ENCODE data around the gene RIPPLY3. TPM values are rescaled to one million over a fixed set of nuclear protein-coding genes. Genes with fewer than 3 reads are reported as not detected.

Gene RIPPLY3
- total and polyA plus RNA-seq, 2 donors (not counting 1 experiment from before 2014, with no cell fraction given), result not detected

DNA sequence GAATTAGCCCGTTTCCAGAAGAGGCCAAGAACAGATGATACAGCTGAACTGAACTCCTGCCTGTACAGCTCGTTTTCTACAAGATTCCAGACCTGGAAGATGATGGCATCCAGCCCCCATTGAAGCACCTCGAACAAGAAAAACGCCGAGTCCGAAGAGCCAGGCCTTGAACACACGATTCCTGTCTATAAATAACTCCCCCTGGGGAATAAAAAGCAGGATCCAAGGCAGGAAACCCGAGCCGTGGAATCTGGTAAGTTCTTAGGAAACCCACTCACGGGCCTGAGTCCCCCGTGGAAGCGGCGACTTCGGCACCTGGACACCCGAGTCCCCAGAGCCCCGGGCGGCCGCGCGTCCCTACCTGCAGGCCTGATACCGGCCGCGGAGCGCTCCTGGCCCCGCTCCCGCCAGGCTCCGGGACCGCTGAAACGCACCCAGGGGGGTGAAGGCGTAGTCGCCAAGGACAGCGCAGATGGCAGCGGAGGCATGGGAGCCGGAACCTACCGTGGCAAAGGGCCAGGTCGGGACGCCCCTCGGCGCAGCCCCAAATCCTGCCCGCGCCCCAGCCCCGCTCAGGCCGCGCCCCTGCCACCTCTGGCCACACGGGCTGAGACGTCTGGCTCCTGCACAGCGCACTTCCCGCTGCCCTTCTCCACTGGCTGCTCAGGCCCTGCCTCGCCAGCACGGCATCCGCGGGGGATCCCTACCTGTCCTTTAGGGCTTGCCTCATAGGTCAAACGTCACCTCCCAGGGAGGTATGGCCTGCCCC, 26.0 kb upstream of the RIPPLY3 start:
- H2AFZ ChIP-seq (ENCODE audit: insufficient read depth, low read depth, low read length, poor library complexity, severe bottlenecking), result peak overlapping the region; percentile 68
- H3K9ac ChIP-seq (ENCODE audit: low read length), result peak overlapping the region; percentile 62
- Mint-ChIP-seq H3K4me1 (peaks cover 24% of the 10 kb centered on the region), H3K27me3 (peaks cover 3% of the 10 kb centered on the region), H3K4me3 (peak overlapping the region; percentile 88), H3K9me3 (ENCODE audit: insufficient read depth) (no peaks in the 10 kb centered on the region), H3K27ac (peak overlapping the region; percentile 61)
- no peaks in the 10 kb centered on the region for H3K79me2 ChIP-seq (ENCODE audit: control insufficient read depth, insufficient read depth, low read length)
- H4K20me1 ChIP-seq (ENCODE audit: control insufficient read depth, insufficient read depth, low read length, poor library complexity, severe bottlenecking), result no peaks in the 10 kb centered on the region
- ChIA-PET POLR2A (interaction anchor here (0.6 kb wide), 1 partner anchor 553 kb away, joined by 3 read pairs; no protein-coding TSS in a partner anchor), CTCF (interaction anchor here (0.7 to 2.5 kb wide), 5 partner anchors 10 to 1751 kb away, joined by 3 to 26 read pairs (median 4); no protein-coding TSS in a partner anchor)
- H3K27ac ChIP-seq (ENCODE audit: low read length in 2 of 2), result no peak overlapping the region
- peaks cover 16 to 22% of the 10 kb centered on the region in 2 donors for H3K4me1 ChIP-seq (ENCODE audit: control insufficient read depth in 2 of 2, insufficient read depth in 2 of 2, low read length in 2 of 2)
- TF ChIP-seq CTCF (IDR thresholded peaks at IDR 0.05) (no peak), EZH2 (IDR thresholded peaks at IDR 0.05; ENCODE audit: borderline replicate concordance, insufficient read depth, low read depth, low read length, poor library complexity, severe bottlenecking) (no peak)
- H3K27me3 ChIP-seq (replicated peaks in 1 of 4; ENCODE audit: control extremely low read depth in 1 of 4, control insufficient read depth in 3 of 4, insufficient read depth in 4 of 4, low read length in 3 of 4), result peaks cover 0 to 13% (median 5%) of the 10 kb centered on the region in 4 experiments
- no peaks in the 10 kb centered on the region for H3K36me3 ChIP-seq (replicated peaks in 1 of 2; ENCODE audit: control extremely low read depth in 1 of 2, control insufficient read depth in 1 of 2, extremely low read depth in 1 of 2, insufficient read depth in 2 of 2, low read length in 1 of 2)
- peak overlapping the region in 4 of 5 experiments; percentile 29 to 56 (median 36) for H3K4me3 ChIP-seq (ENCODE audit: control extremely low read depth in 1 of 5, extremely low read depth in 1 of 5, insufficient read depth in 1 of 5, low read depth in 2 of 5, low read length in 4 of 5)
- H3K9me3 ChIP-seq (ENCODE audit: control extremely low read depth in 1 of 3, control insufficient read depth in 2 of 3, insufficient read depth in 1 of 3, low read length in 2 of 3), result no peaks in the 10 kb centered on the region
- intact Hi-C loops (cut with micrococcal nuclease), result no loop called here
- peak overlapping the region; percentile 78 for H3K4me2 ChIP-seq (replicated peaks; ENCODE audit: low read depth, low read length, poor library complexity, severe bottlenecking)
- peak; percentile 41 for DNase-seq
- 10% methylated on average over 53 of the region's 53 CpGs for WGBS (ENCODE audit: insufficient coverage)
- ATAC-seq (ENCODE audit: low read depth), result peak; percentile 46

DNA sequence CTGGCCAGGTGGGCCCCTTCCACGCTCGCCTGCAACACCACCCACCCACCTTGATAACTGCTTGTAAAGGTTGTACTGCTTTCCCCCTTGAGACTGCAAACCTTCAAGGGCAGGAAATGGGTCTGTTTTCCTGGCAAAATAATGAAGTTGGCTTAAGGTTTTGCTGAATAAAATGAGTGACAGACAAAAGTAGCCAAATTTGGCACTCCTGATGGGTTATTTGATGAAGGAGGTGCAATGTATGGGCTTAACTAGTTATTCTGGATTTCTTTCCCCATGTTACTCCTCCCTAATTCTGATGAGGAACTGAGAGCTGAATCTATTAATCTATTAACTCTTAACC, 25.5 kb upstream of the RIPPLY3 start:
- Histone ChIP-seq H3K4me1 (ENCODE audit: control insufficient read depth in 2 of 2, insufficient read depth in 2 of 2, low read length in 2 of 2) (peaks cover 16 to 22% of the 10 kb centered on the region in 2 donors), H3K27me3 (replicated peaks in 1 of 4; ENCODE audit: control extremely low read depth in 1 of 4, control insufficient read depth in 3 of 4, insufficient read depth in 4 of 4, low read length in 3 of 4) (peaks cover 0 to 13% (median 5%) of the 10 kb centered on the region in 4 experiments), H2AFZ (ENCODE audit: insufficient read depth, low read depth, low read length, poor library complexity, severe bottlenecking) (peak overlapping the region; percentile 68), H4K20me1 (ENCODE audit: control insufficient read depth, insufficient read depth, low read length, poor library complexity, severe bottlenecking) (no peaks in the 10 kb centered on the region), H3K4me2 (replicated peaks; ENCODE audit: low read depth, low read length, poor library complexity, severe bottlenecking) (peak overlapping the region; percentile 78), H3K9ac (ENCODE audit: low read length) (peak overlapping the region; percentile 62), H3K9me3 (ENCODE audit: control extremely low read depth in 1 of 3, control insufficient read depth in 2 of 3, insufficient read depth in 1 of 3, low read length in 2 of 3) (no peaks in the 10 kb centered on the region), H3K27ac (ENCODE audit: low read length in 2 of 2) (no peak overlapping the region), H3K36me3 (replicated peaks in 1 of 2; ENCODE audit: control extremely low read depth in 1 of 2, control insufficient read depth in 1 of 2, extremely low read depth in 1 of 2, insufficient read depth in 2 of 2, low read length in 1 of 2) (no peaks in the 10 kb centered on the region), H3K79me2 (ENCODE audit: control insufficient read depth, insufficient read depth, low read length) (no peaks in the 10 kb centered on the region), H3K4me3 (ENCODE audit: control extremely low read depth in 1 of 5, extremely low read depth in 1 of 5, insufficient read depth in 1 of 5, low read depth in 2 of 5, low read length in 4 of 5) (peak overlapping the region in 4 of 5 experiments; percentile 29 to 56 (median 36))
- CTCF ChIA-PET, result no interaction called here
- Mint-ChIP-seq H3K4me3 (peak overlapping the region; percentile 88), H3K4me1 (peaks cover 24% of the 10 kb centered on the region), H3K27ac (peak overlapping the region; percentile 61), H3K9me3 (ENCODE audit: insufficient read depth) (no peaks in the 10 kb centered on the region), H3K27me3 (peaks cover 3% of the 10 kb centered on the region)
- intact Hi-C loops (cut with micrococcal nuclease), result no loop called here
- TF ChIP-seq EZH2 (IDR thresholded peaks at IDR 0.05; ENCODE audit: borderline replicate concordance, insufficient read depth, low read depth, low read length, poor library complexity, severe bottlenecking) (no peak), CTCF (IDR thresholded peaks at IDR 0.05) (no peak)
- ATAC-seq (ENCODE audit: low read depth), result no peak
- POLR2A ChIA-PET, result interaction anchor here (0.6 kb wide), 1 partner anchor 554 kb away, joined by 3 read pairs; no protein-coding TSS in a partner anchor
- WGBS (ENCODE audit: insufficient coverage), result no CpG with 5 or more reads among the region's 2 CpGs
- DNase-seq, result no peak
